Measurements from ENCODE around the gene XPR1.

GRCh38 chr1:180675586-180675985 is 43.8 kb downstream of the XPR1 start:
- no peak for TF ChIP-seq EZH2 (IDR thresholded peaks at IDR 0.05; ENCODE audit: borderline replicate concordance, low read depth, low read length, poor library complexity, severe bottlenecking)
- no peak for TF ChIP-seq CTCF (conservative IDR thresholded peaks at IDR 0.05; ENCODE audit: low read depth, low read length)
